IgD-negative memory B cell (primary cell): ENCODE data around the gene NAA35. TPM values are rescaled to one million over a fixed set of nuclear protein-coding genes. Genes with fewer than 3 reads are reported as not detected.
"Not testable (repeated sequence)": the region's sequence is repeated elsewhere in the genome, so short reads cannot be mapped to it uniquely, and the experiment has no call there.

Source experiments
- H3K27ac Mint-ChIP-seq, 3 donors: one replicate each; pipeline ENCODE4 v1.8.0; 2020 to 2022; ENCODE audit warnings: mild to moderate bottlenecking in 3 of 3, mixed read lengths in 3 of 3, moderate library complexity in 1 of 3
- H3K27me3 Mint-ChIP-seq: one replicate; pipeline ENCODE4 v1.8.0; 2021; ENCODE audit warnings: mixed read lengths
- H3K36me3 Mint-ChIP-seq: one replicate; pipeline ENCODE4 v1.8.0; 2020; ENCODE audit warnings: mild to moderate bottlenecking, mixed read lengths
- H3K4me1 Mint-ChIP-seq, 3 donors: one replicate each; pipeline ENCODE4 v1.8.0; 2020 to 2022; ENCODE audit warnings: mixed read lengths in 3 of 3, mild to moderate bottlenecking in 1 of 3
- H3K4me3 Mint-ChIP-seq, 4 donors: one replicate each; pipeline ENCODE4 v1.8.0; 2020 to 2022; ENCODE audit warnings: mild to moderate bottlenecking in 4 of 4, mixed read lengths in 4 of 4, moderate library complexity in 3 of 4
- H3K9me3 Mint-ChIP-seq, 3 donors: one replicate each; pipeline ENCODE4 v1.8.0; 2020 to 2021; ENCODE audit warnings: mixed read lengths in 3 of 3, mild to moderate bottlenecking in 1 of 3
- polyA plus RNA-seq: library from polyadenylated mRNA; unstranded; fragments of 300-500 nt; fragmentation: Illumina TruSeq; gene quantifications from one replicate; pipeline ENCODE4 v1.2.3, GENCODE V29; 2021

The NAA35 gene
- polyA plus RNA-seq, 1 donor from 2014 or later = 12.6 TPM

GRCh38 chr9:86034863-86035734, 94.2 kb downstream of the NAA35 start:
- Mint-ChIP-seq H3K27ac (no peak overlapping the region), H3K4me1 (no peaks in the 10 kb centered on the region), H3K36me3 (peaks cover 1% of the 10 kb centered on the region), H3K4me3 (no peak overlapping the region), H3K27me3 (no peaks in the 10 kb centered on the region), H3K9me3 (peaks cover 1 to 6% (median 5%) of the 10 kb centered on the region in 3 donors)

GRCh38 chr9:86035827-86036440, 95.0 kb downstream of the NAA35 start:
- H3K4me1 Mint-ChIP-seq = no peaks in the 10 kb centered on the region
- H3K4me3 Mint-ChIP-seq = no peak overlapping the region
- H3K27ac Mint-ChIP-seq = no peak overlapping the region
- H3K36me3 Mint-ChIP-seq = peaks cover 1% of the 10 kb centered on the region
- H3K9me3 Mint-ChIP-seq = peaks cover 1 to 6% (median 5%) of the 10 kb centered on the region in 3 donors
- no peaks in the 10 kb centered on the region for H3K27me3 Mint-ChIP-seq

- Mint-ChIP-seq H3K4me1 (no peaks in the 10 kb centered on the region), H3K4me3 (no peak overlapping the region), H3K27ac (no peak overlapping the region), H3K36me3 (peaks cover 1% of the 10 kb centered on the region), H3K9me3 (peaks cover 1 to 6% (median 5%) of the 10 kb centered on the region in 3 donors), H3K27me3 (no peaks in the 10 kb centered on the region)
Measured at GRCh38 chr9:86036555-86036954, 95.6 kb downstream of the NAA35 start.

GRCh38 chr9:86039991-86040860, 99.3 kb downstream of the NAA35 start:
- no peak overlapping the region for H3K4me3 Mint-ChIP-seq
- no peak overlapping the region for H3K27ac Mint-ChIP-seq
- H3K9me3 Mint-ChIP-seq = peaks cover 0 to 4% (median 1%) of the 10 kb centered on the region in 3 donors
- H3K27me3 Mint-ChIP-seq = no peaks in the 10 kb centered on the region
- no peaks in the 10 kb centered on the region for H3K4me1 Mint-ChIP-seq
- H3K36me3 Mint-ChIP-seq = peaks cover 1% of the 10 kb centered on the region

- H3K36me3 Mint-ChIP-seq = peaks cover 1% of the 10 kb centered on the region
- no peak overlapping the region for H3K27ac Mint-ChIP-seq
- H3K9me3 Mint-ChIP-seq = peaks cover 0 to 4% (median 1%) of the 10 kb centered on the region in 3 donors
- no peaks in the 10 kb centered on the region for H3K27me3 Mint-ChIP-seq
- H3K4me1 Mint-ChIP-seq = no peaks in the 10 kb centered on the region
- H3K4me3 Mint-ChIP-seq = no peak overlapping the region
Measured at GRCh38 chr9:86040861-86041155, 99.9 kb downstream of the NAA35 start.

GRCh38 chr9:86041311-86041741, 100.4 kb downstream of the NAA35 start:
- H3K4me1 Mint-ChIP-seq = no peaks in the 10 kb centered on the region
- no peaks in the 10 kb centered on the region for H3K27me3 Mint-ChIP-seq
- H3K36me3 Mint-ChIP-seq = peaks cover 1% of the 10 kb centered on the region
- H3K4me3 Mint-ChIP-seq = no peak overlapping the region
- H3K27ac Mint-ChIP-seq = no peak overlapping the region
- H3K9me3 Mint-ChIP-seq = peaks cover 0 to 4% (median 1%) of the 10 kb centered on the region in 3 donors

GRCh38 chr9:86042199-86042978, 101.4 kb downstream of the NAA35 start:
- Mint-ChIP-seq H3K4me1 (no peaks in the 10 kb centered on the region), H3K36me3 (no peaks in the 10 kb centered on the region), H3K4me3 (no peak overlapping the region), H3K9me3 (peaks cover 0 to 1% (median 0%) of the 10 kb centered on the region in 3 donors), H3K27ac (no peak overlapping the region), H3K27me3 (no peaks in the 10 kb centered on the region)

GRCh38 chr9:86043586-86043985, 102.6 kb downstream of the NAA35 start:
- Mint-ChIP-seq H3K36me3 (no peaks in the 10 kb centered on the region), H3K4me1 (no peaks in the 10 kb centered on the region), H3K27me3 (no peaks in the 10 kb centered on the region), H3K27ac (no peak overlapping the region), H3K9me3 (peaks cover 0 to 3% (median 0%) of the 10 kb centered on the region in 3 donors), H3K4me3 (no peak overlapping the region)

- no peaks in the 10 kb centered on the region for H3K36me3 Mint-ChIP-seq
- H3K4me1 Mint-ChIP-seq = no peaks in the 10 kb centered on the region
- H3K9me3 Mint-ChIP-seq = peaks cover 0 to 3% (median 0%) of the 10 kb centered on the region in 3 donors
- H3K27me3 Mint-ChIP-seq = no peaks in the 10 kb centered on the region
- no peak overlapping the region for H3K27ac Mint-ChIP-seq
- H3K4me3 Mint-ChIP-seq = no peak overlapping the region
Measured at GRCh38 chr9:86043999-86044398, 103.1 kb downstream of the NAA35 start.

GRCh38 chr9:86045654-86046053, 104.7 kb downstream of the NAA35 start:
- no peaks in the 10 kb centered on the region for H3K36me3 Mint-ChIP-seq
- no peak overlapping the region for H3K27ac Mint-ChIP-seq
- H3K4me3 Mint-ChIP-seq = no peak overlapping the region
- peaks cover 0 to 2% (median 0%) of the 10 kb centered on the region in 3 donors for H3K9me3 Mint-ChIP-seq
- no peaks in the 10 kb centered on the region for H3K27me3 Mint-ChIP-seq
- no peaks in the 10 kb centered on the region for H3K4me1 Mint-ChIP-seq

- Mint-ChIP-seq H3K4me1 (no peaks in the 10 kb centered on the region), H3K36me3 (no peaks in the 10 kb centered on the region), H3K27ac (no peak overlapping the region), H3K9me3 (peaks cover 0 to 2% (median 0%) of the 10 kb centered on the region in 3 donors), H3K4me3 (no peak overlapping the region), H3K27me3 (no peaks in the 10 kb centered on the region)
Measured at GRCh38 chr9:86046071-86046636, 105.2 kb downstream of the NAA35 start.

- Mint-ChIP-seq H3K4me3 (no peak overlapping the region), H3K9me3 (peaks cover 0 to 2% (median 0%) of the 10 kb centered on the region in 3 donors), H3K4me1 (no peaks in the 10 kb centered on the region), H3K27ac (no peak overlapping the region), H3K36me3 (no peaks in the 10 kb centered on the region), H3K27me3 (no peaks in the 10 kb centered on the region)
Measured at GRCh38 chr9:86046930-86047341, 106.0 kb downstream of the NAA35 start.

GRCh38 chr9:86047361-86047760, 106.4 kb downstream of the NAA35 start:
- Mint-ChIP-seq H3K9me3 (peaks cover 0 to 2% (median 0%) of the 10 kb centered on the region in 3 donors), H3K36me3 (no peaks in the 10 kb centered on the region), H3K4me1 (no peaks in the 10 kb centered on the region), H3K27ac (no peak overlapping the region), H3K27me3 (no peaks in the 10 kb centered on the region), H3K4me3 (no peak overlapping the region)

- H3K4me3 Mint-ChIP-seq, H3K9me3 Mint-ChIP-seq, H3K27me3 Mint-ChIP-seq, H3K36me3 Mint-ChIP-seq, H3K27ac Mint-ChIP-seq, H3K4me1 Mint-ChIP-seq: not testable (repeated sequence)
Measured at GRCh38 chr9:86048018-86048742, 107.2 kb downstream of the NAA35 start.
